Ishikawa (cell line): ENCODE results near the gene TRPV2.

Experiments used
- CEBPB ChIP-seq: IDR thresholded peaks from 2 replicates; pipeline ENCODE4 v1.6.1; 2012
- CREB1 ChIP-seq: IDR thresholded peaks from 2 replicates; pipeline ENCODE4 v1.6.1; 2012; ENCODE audit warnings: low read depth
- EGR1 ChIP-seq: IDR thresholded peaks from 2 replicates; pipeline ENCODE4 v1.6.1; 2012
- EP300 ChIP-seq: IDR thresholded peaks from 2 replicates; pipeline ENCODE4 v1.6.1; 2012; ENCODE audit warnings: borderline replicate concordance
- FOXM1 ChIP-seq: IDR thresholded peaks from 2 replicates; pipeline ENCODE4 v1.6.1; 2012; ENCODE audit warnings: low read depth, borderline replicate concordance
- MAX ChIP-seq: IDR thresholded peaks from 2 replicates; pipeline ENCODE4 v1.6.1; 2012
- NFIC ChIP-seq: IDR thresholded peaks from 2 replicates; pipeline ENCODE4 v1.6.1; 2012
- RAD21 ChIP-seq: IDR thresholded peaks from 2 replicates; pipeline ENCODE4 v1.6.1; 2012; ENCODE audit warnings: low read depth
- REST ChIP-seq: IDR thresholded peaks from 2 replicates; pipeline ENCODE4 v1.6.1; 2012; ENCODE audit warnings: low read depth, mild to moderate bottlenecking
- TAF1 ChIP-seq: IDR thresholded peaks from 2 replicates; pipeline ENCODE4 v1.6.1; 2012; ENCODE audit warnings: low read depth, mild to moderate bottlenecking
- TCF12 ChIP-seq: IDR thresholded peaks from 2 replicates; pipeline ENCODE4 v1.6.1; 2012; ENCODE audit warnings: low read depth
- TEAD4 ChIP-seq: IDR thresholded peaks from 2 replicates; pipeline ENCODE4 v1.6.1; 2012
- USF1 ChIP-seq: IDR thresholded peaks from 2 replicates; pipeline ENCODE4 v1.6.1; 2012
- YY1 ChIP-seq: IDR thresholded peaks from 2 replicates; pipeline ENCODE4 v1.6.1; 2012; ENCODE audit warnings: low read depth
- ZBTB7A ChIP-seq: IDR thresholded peaks from 2 replicates; pipeline ENCODE4 v1.6.1; 2012; ENCODE audit warnings: low read depth

Gene TRPV2

GRCh38 chr17:16425698-16426659 is 10.6 kb downstream of the TRPV2 start:
- TF ChIP-seq MAX: no peak
- TF ChIP-seq TAF1: no peak
- TF ChIP-seq ZBTB7A: no peak
- no peak for TF ChIP-seq RAD21
- TF ChIP-seq CREB1: no peak

- TF ChIP-seq CEBPB: no peak
- TF ChIP-seq YY1: no peak
- no peak for TF ChIP-seq USF1
- TF ChIP-seq TCF12: no peak
- no peak for TF ChIP-seq TAF1
- TF ChIP-seq REST: no peak
- TF ChIP-seq CREB1: no peak
- TF ChIP-seq NFIC: no peak
- TF ChIP-seq MAX: no peak
- TF ChIP-seq EP300: no peak
- no peak for TF ChIP-seq TEAD4
- no peak for TF ChIP-seq EGR1
- TF ChIP-seq RAD21: no peak
- TF ChIP-seq ZBTB7A: no peak
- TF ChIP-seq FOXM1: no peak
Observed at GRCh38 chr17:16427020-16427419, 11.6 kb downstream of the TRPV2 start.

GRCh38 chr17:16428098-16428882 is 12.9 kb downstream of the TRPV2 start:
- TF ChIP-seq RAD21 (peak; percentile 28; the same call in 1 of the 2 replicates), MAX (peak; percentile 66), TAF1 (no peak)

- TF ChIP-seq YY1 (no peak), TEAD4 (no peak), MAX (no peak), REST (no peak), EP300 (no peak), TAF1 (no peak), FOXM1 (no peak), NFIC (no peak), USF1 (no peak), ZBTB7A (no peak), EGR1 (no peak)
Observed at GRCh38 chr17:16429083-16429482, 13.7 kb downstream of the TRPV2 start.

- TF ChIP-seq MAX: no peak
- no peak for TF ChIP-seq EGR1
- TF ChIP-seq FOXM1: no peak
- TF ChIP-seq RAD21: no peak
- TF ChIP-seq EP300: no peak
- no peak for TF ChIP-seq NFIC
- TF ChIP-seq TAF1: no peak
- TF ChIP-seq USF1: no peak
- no peak for TF ChIP-seq TCF12
- TF ChIP-seq REST: no peak
Observed at GRCh38 chr17:16430650-16431049, 15.3 kb downstream of the TRPV2 start.
